ENCODE measurements around the gene SNX8.

Gene SNX8

GRCh38 chr7:2255145-2256139 is 58.8 kb downstream of the SNX8 start:
- H3K27me3 ChIP-seq (ENCODE audit: insufficient read depth, insufficient read length): no peaks in the 10 kb centered on the region
- H3K4me3 ChIP-seq (ENCODE audit: insufficient read length, low read depth): no peak overlapping the region
- peaks cover 83% of the 10 kb centered on the region for H3K36me3 ChIP-seq (ENCODE audit: insufficient read depth, insufficient read length, low read length)
- H3K4me1 ChIP-seq (ENCODE audit: insufficient read depth, insufficient read length): peaks cover 12% of the 10 kb centered on the region
- no peak overlapping the region for H3K9ac ChIP-seq (ENCODE audit: insufficient read length, low read depth)
- DNase-seq (ENCODE audit: low read depth, low spot score): no peak
- no peak for TF ChIP-seq YY1 (IDR thresholded peaks at IDR 0.05; ENCODE audit: insufficient read depth, insufficient read length)
- no peak for TF ChIP-seq SUZ12 (IDR thresholded peaks at IDR 0.05; ENCODE audit: extremely low read depth, insufficient read depth, insufficient read length)
- TF ChIP-seq ZNF274 (IDR thresholded peaks at IDR 0.05; ENCODE audit: low read depth, low read length): no peak
- no peaks in the 10 kb centered on the region for H3K9me3 ChIP-seq (ENCODE audit: insufficient read depth, low read length)

- Histone ChIP-seq H3K9ac (ENCODE audit: insufficient read length, low read depth) (no peak overlapping the region), H3K4me1 (ENCODE audit: insufficient read depth, insufficient read length) (peaks cover 12% of the 10 kb centered on the region), H3K4me3 (ENCODE audit: insufficient read length, low read depth) (no peak overlapping the region), H3K27me3 (ENCODE audit: insufficient read depth, insufficient read length) (no peaks in the 10 kb centered on the region), H3K36me3 (ENCODE audit: insufficient read depth, insufficient read length, low read length) (peaks cover 88% of the 10 kb centered on the region), H3K9me3 (ENCODE audit: insufficient read depth, low read length) (no peaks in the 10 kb centered on the region)
- no peak for DNase-seq (ENCODE audit: low read depth, low spot score)
- TF ChIP-seq ZNF274 (IDR thresholded peaks at IDR 0.05; ENCODE audit: low read depth, low read length): no peak
- TF ChIP-seq SUZ12 (IDR thresholded peaks at IDR 0.05; ENCODE audit: extremely low read depth, insufficient read depth, insufficient read length): no peak
- TF ChIP-seq YY1 (IDR thresholded peaks at IDR 0.05; ENCODE audit: insufficient read depth, insufficient read length): no peak
These were observed 59.7 kb downstream of the SNX8 start for GRCh38 chr7:2254429-2255144.

- peaks cover 10% of the 10 kb centered on the region for H3K4me1 ChIP-seq (ENCODE audit: insufficient read depth, insufficient read length)
- no peak for DNase-seq (ENCODE audit: low read depth, low spot score)
- TF ChIP-seq YY1 (IDR thresholded peaks at IDR 0.05; ENCODE audit: insufficient read depth, insufficient read length) (no peak), SUZ12 (IDR thresholded peaks at IDR 0.05; ENCODE audit: extremely low read depth, insufficient read depth, insufficient read length) (no peak), ZNF274 (IDR thresholded peaks at IDR 0.05; ENCODE audit: low read depth, low read length) (no peak)
- H3K4me3 ChIP-seq (ENCODE audit: insufficient read length, low read depth): no peak overlapping the region
- H3K27me3 ChIP-seq (ENCODE audit: insufficient read depth, insufficient read length): no peaks in the 10 kb centered on the region
- peaks cover 86% of the 10 kb centered on the region for H3K36me3 ChIP-seq (ENCODE audit: insufficient read depth, insufficient read length, low read length)
- H3K9ac ChIP-seq (ENCODE audit: insufficient read length, low read depth): no peak overlapping the region
- no peaks in the 10 kb centered on the region for H3K9me3 ChIP-seq (ENCODE audit: insufficient read depth, low read length)
These were observed 60.6 kb downstream of the SNX8 start for GRCh38 chr7:2253525-2254244.

GRCh38 chr7:2253021-2253420 is 61.2 kb downstream of the SNX8 start:
- Histone ChIP-seq H3K4me3 (ENCODE audit: insufficient read length, low read depth) (no peak overlapping the region), H3K36me3 (ENCODE audit: insufficient read depth, insufficient read length, low read length) (peaks cover 85% of the 10 kb centered on the region), H3K9me3 (ENCODE audit: insufficient read depth, low read length) (no peaks in the 10 kb centered on the region), H3K27me3 (ENCODE audit: insufficient read depth, insufficient read length) (no peaks in the 10 kb centered on the region), H3K4me1 (ENCODE audit: insufficient read depth, insufficient read length) (peaks cover 5% of the 10 kb centered on the region), H3K9ac (ENCODE audit: insufficient read length, low read depth) (no peak overlapping the region)
- no peak for DNase-seq (ENCODE audit: low read depth, low spot score)
- TF ChIP-seq YY1 (IDR thresholded peaks at IDR 0.05; ENCODE audit: insufficient read depth, insufficient read length) (no peak), ZNF274 (IDR thresholded peaks at IDR 0.05; ENCODE audit: low read depth, low read length) (no peak)

GRCh38 chr7:2251841-2252771 is 62.1 kb downstream of the SNX8 start:
- no peak overlapping the region for H3K4me3 ChIP-seq (ENCODE audit: insufficient read length, low read depth)
- no peak overlapping the region for H3K9ac ChIP-seq (ENCODE audit: insufficient read length, low read depth)
- DNase-seq (ENCODE audit: low read depth, low spot score): no peak
- H3K36me3 ChIP-seq (ENCODE audit: insufficient read depth, insufficient read length, low read length): peaks cover 86% of the 10 kb centered on the region
- peaks cover 10% of the 10 kb centered on the region for H3K4me1 ChIP-seq (ENCODE audit: insufficient read depth, insufficient read length)
- no peaks in the 10 kb centered on the region for H3K27me3 ChIP-seq (ENCODE audit: insufficient read depth, insufficient read length)
- H3K9me3 ChIP-seq (ENCODE audit: insufficient read depth, low read length): no peaks in the 10 kb centered on the region
- TF ChIP-seq SUZ12 (IDR thresholded peaks at IDR 0.05; ENCODE audit: extremely low read depth, insufficient read depth, insufficient read length): no peak
- TF ChIP-seq YY1 (IDR thresholded peaks at IDR 0.05; ENCODE audit: insufficient read depth, insufficient read length): no peak
- no peak for TF ChIP-seq ZNF274 (IDR thresholded peaks at IDR 0.05; ENCODE audit: low read depth, low read length)

GRCh38 chr7:2251381-2251780 is 62.9 kb downstream of the SNX8 start:
- peaks cover 14% of the 10 kb centered on the region for H3K4me1 ChIP-seq (ENCODE audit: insufficient read depth, insufficient read length)
- TF ChIP-seq YY1 (IDR thresholded peaks at IDR 0.05; ENCODE audit: insufficient read depth, insufficient read length): no peak
- TF ChIP-seq SUZ12 (IDR thresholded peaks at IDR 0.05; ENCODE audit: extremely low read depth, insufficient read depth, insufficient read length): no peak
- no peak for TF ChIP-seq ZNF274 (IDR thresholded peaks at IDR 0.05; ENCODE audit: low read depth, low read length)

More at GRCh38 chr7:2251381-2251780, 62.9 kb downstream of the SNX8 start:
- Histone ChIP-seq H3K9ac (ENCODE audit: insufficient read length, low read depth) (no peak overlapping the region), H3K4me3 (ENCODE audit: insufficient read length, low read depth) (no peak overlapping the region), H3K27me3 (ENCODE audit: insufficient read depth, insufficient read length) (no peaks in the 10 kb centered on the region), H3K36me3 (ENCODE audit: insufficient read depth, insufficient read length, low read length) (peaks cover 86% of the 10 kb centered on the region), H3K9me3 (ENCODE audit: insufficient read depth, low read length) (no peaks in the 10 kb centered on the region)
- no peak for DNase-seq (ENCODE audit: low read depth, low spot score)

Measured in NT2/D1 (cell line).